WERI-Rb-1 (cell line): ENCODE measurements around the gene RPTOR.

Experiments used
- DNase-seq: peaks from one replicate; pipeline ENCODE4 v3.0.0-alpha.2; 2020
- H3K27ac ChIP-seq: fragments of 250-450 bp; sonication (Bioruptor Pico); 2 replicates; pipeline ENCODE4 v1.5.1; 2020; ENCODE audit warnings: mild to moderate bottlenecking, moderate library complexity
- H3K27me3 ChIP-seq: fragments of 250-450 bp; sonication (Bioruptor Pico); 2 replicates; pipeline ENCODE4 v1.5.1; 2021; ENCODE audit warnings: mild to moderate bottlenecking, low read depth, moderate library complexity; ENCODE audit not compliant: insufficient read depth, severe bottlenecking
- H3K36me3 ChIP-seq: fragments of 250-450 bp; sonication (Bioruptor Pico); 2 replicates; pipeline ENCODE4 v1.5.1; 2020; ENCODE audit warnings: mild to moderate bottlenecking, moderate library complexity
- H3K4me3 ChIP-seq: 2 replicates; pipeline ENCODE4 v1.5.1; 2011; ENCODE audit warnings: low read depth, mild to moderate bottlenecking, control low read depth, low read length
- H3K9me3 ChIP-seq: fragments of 250-450 bp; sonication (Bioruptor Pico); 2 replicates; pipeline ENCODE4 v1.5.1; 2021; ENCODE audit warnings: mild to moderate bottlenecking, moderate library complexity; ENCODE audit not compliant: severe bottlenecking
- CTCF ChIP-seq: IDR thresholded peaks from 2 replicates; pipeline ENCODE4 v1.5.1; 2011; ENCODE audit warnings: low read depth, mild to moderate bottlenecking, control low read depth, inconsistent platforms, low read length

Gene RPTOR

GRCh38 chr17:80876950-80877728 lies 332.5 kb downstream of the RPTOR start:
- Histone ChIP-seq H3K9me3 (no peaks in the 10 kb centered on the region), H3K4me3 (no peak overlapping the region), H3K36me3 (peaks cover 60% of the 10 kb centered on the region), H3K27ac (no peak overlapping the region), H3K27me3 (no peaks in the 10 kb centered on the region)
- no peak for DNase-seq
- TF ChIP-seq CTCF: no peak

GRCh38 chr17:80877729-80878303 lies 333.2 kb downstream of the RPTOR start:
- Histone ChIP-seq H3K27me3 (no peaks in the 10 kb centered on the region), H3K27ac (no peak overlapping the region), H3K36me3 (peaks cover 62% of the 10 kb centered on the region), H3K9me3 (no peaks in the 10 kb centered on the region), H3K4me3 (no peak overlapping the region)
- no peak for DNase-seq
- TF ChIP-seq CTCF: no peak

- Histone ChIP-seq H3K4me3 (no peak overlapping the region), H3K9me3 (no peaks in the 10 kb centered on the region), H3K27me3 (no peaks in the 10 kb centered on the region), H3K27ac (no peak overlapping the region), H3K36me3 (peaks cover 64% of the 10 kb centered on the region)
- no peak for TF ChIP-seq CTCF
- no peak for DNase-seq
These were observed 334.5 kb downstream of the RPTOR start for GRCh38 chr17:80878876-80879722.

GRCh38 chr17:80879723-80880647 lies 335.3 kb downstream of the RPTOR start:
- Histone ChIP-seq H3K27me3 (no peaks in the 10 kb centered on the region), H3K36me3 (peaks cover 65% of the 10 kb centered on the region), H3K4me3 (no peak overlapping the region), H3K9me3 (no peaks in the 10 kb centered on the region), H3K27ac (no peak overlapping the region)
- TF ChIP-seq CTCF: no peak
- DNase-seq: no peak

- Histone ChIP-seq H3K27me3 (no peaks in the 10 kb centered on the region), H3K36me3 (peaks cover 67% of the 10 kb centered on the region), H3K9me3 (no peaks in the 10 kb centered on the region), H3K4me3 (no peak overlapping the region), H3K27ac (no peak overlapping the region)
- no peak for TF ChIP-seq CTCF
- DNase-seq: no peak
These were observed 336.0 kb downstream of the RPTOR start for GRCh38 chr17:80880648-80880985.
